RKO (cell line): Measurements from ENCODE around the gene CCDC201.
A peak's percentile ranks its signal among the peaks of the same experiment; 100 is the strongest.

ENCODE experiments used
- DNase-seq: peaks from one replicate; pipeline ENCODE4 v3.0.0-alpha.2; 2016; ENCODE audit warnings: low spot score

Gene CCDC201

GRCh38 chr7:45873035-45873354 is at the start of gene CCDC201:
Gene CCDC201, minus strand, starts transcription at chr7:45873082. Its CDS starts 75 bp downstream, at chr7:45873007.
- DNase-seq: no peak

GRCh38 chr7:45921699-45922519 is 49.0 kb upstream of the CCDC201 start:
- no peak for DNase-seq

- DNase-seq: no peak
These were observed 48.5 kb upstream of the CCDC201 start for GRCh38 chr7:45921381-45921698.

- DNase-seq: no peak
These were observed 47.9 kb upstream of the CCDC201 start, which contains the start of gene IGFBP3 for GRCh38 chr7:45920502-45921380. Gene IGFBP3, minus strand, starts transcription at chr7:45921272. Its CDS starts 132 bp downstream, at chr7:45921140.

- DNase-seq: no peak
These were observed 47.1 kb upstream of the CCDC201 start for GRCh38 chr7:45919993-45920459.

GRCh38 chr7:45919231-45919784 is 46.4 kb upstream of the CCDC201 start:
- DNase-seq: no peak

GRCh38 chr7:45918556-45918955 is 45.7 kb upstream of the CCDC201 start:
- DNase-seq: no peak

- DNase-seq: peak; percentile 49
These were observed 44.8 kb upstream of the CCDC201 start for GRCh38 chr7:45917658-45918057.

- no peak for DNase-seq
These were observed 44.2 kb upstream of the CCDC201 start for GRCh38 chr7:45917064-45917463.

GRCh38 chr7:45915606-45916005 is 42.7 kb upstream of the CCDC201 start:
- no peak for DNase-seq

GRCh38 chr7:45914911-45915310 is 42.0 kb upstream of the CCDC201 start:
- no peak for DNase-seq

GRCh38 chr7:45912972-45913371 is 40.1 kb upstream of the CCDC201 start:
- no peak for DNase-seq

GRCh38 chr7:45911311-45911710 is 38.4 kb upstream of the CCDC201 start:
- no peak for DNase-seq

- no peak for DNase-seq
These were observed 38.0 kb upstream of the CCDC201 start for GRCh38 chr7:45910855-45911254.

GRCh38 chr7:45909561-45909960 is 36.7 kb upstream of the CCDC201 start:
- no peak for DNase-seq

- DNase-seq: no peak
These were observed 29.9 kb upstream of the CCDC201 start for GRCh38 chr7:45902820-45903219.

- no peak for DNase-seq
These were observed 28.7 kb upstream of the CCDC201 start for GRCh38 chr7:45901566-45901965.

GRCh38 chr7:45898222-45898621 is 25.3 kb upstream of the CCDC201 start:
- DNase-seq: no peak

- DNase-seq: no peak
These were observed 24.3 kb upstream of the CCDC201 start for GRCh38 chr7:45897042-45897690.

- no peak for DNase-seq
These were observed 21.8 kb upstream of the CCDC201 start for GRCh38 chr7:45894665-45895062.

GRCh38 chr7:45893996-45894664 is 21.2 kb upstream of the CCDC201 start:
- DNase-seq: no peak
